ENCODE measurements around the gene SLC9A5.

DNA sequence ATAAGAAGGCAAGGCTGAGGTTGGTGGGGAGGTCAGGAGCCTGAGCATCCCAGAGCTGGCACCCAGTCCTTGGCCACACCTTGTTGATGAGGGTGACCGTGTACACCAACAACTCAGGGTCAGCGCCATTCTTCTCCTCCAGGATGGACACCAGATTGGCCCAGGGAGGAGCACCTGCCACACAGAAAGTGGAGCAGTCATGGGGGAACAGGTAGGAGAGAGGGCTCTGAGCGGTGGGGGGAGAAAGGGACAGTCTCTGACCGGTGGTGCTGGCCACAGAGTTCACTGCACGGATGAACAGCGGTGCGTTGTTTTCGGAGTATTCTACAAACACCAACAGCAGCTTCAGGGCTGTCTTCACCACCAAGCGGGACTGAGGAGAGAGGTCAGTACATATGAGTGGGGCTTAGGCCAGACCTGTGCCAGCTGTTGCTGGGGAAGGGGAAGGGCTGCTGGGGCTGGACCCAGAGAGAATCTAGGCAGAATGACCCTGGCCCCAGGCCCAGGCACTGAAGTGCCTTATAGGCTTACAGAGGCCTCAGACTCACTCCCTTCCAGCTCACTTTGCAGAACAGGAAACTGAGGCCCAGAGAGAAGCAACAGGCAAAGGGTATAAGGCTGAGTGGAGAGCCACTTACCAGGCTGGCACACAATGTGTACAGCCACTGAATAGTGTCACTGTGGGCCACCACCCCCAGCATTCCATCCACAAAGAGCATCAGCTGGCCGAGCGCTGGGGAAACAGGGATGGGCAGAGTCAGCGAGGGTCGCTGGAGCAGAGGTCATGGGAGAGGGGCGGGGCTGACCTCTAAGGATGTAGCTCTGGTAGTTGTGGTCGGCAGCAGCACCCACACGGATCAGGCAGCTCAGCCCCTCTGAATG lies 11.1 kb upstream of the SLC9A5 start:
- TF ChIP-seq CTCF (conservative IDR thresholded peaks at IDR 0.05; ENCODE audit: low read length) (no peak), EZH2phosphoT487 (IDR thresholded peaks at IDR 0.05; ENCODE audit: borderline replicate concordance, low read depth, low read length) (no peak)

Data from OCI-LY7 (cell line).